Measurements from ENCODE around the gene TTC19.

- TF ChIP-seq, protein P1, sequence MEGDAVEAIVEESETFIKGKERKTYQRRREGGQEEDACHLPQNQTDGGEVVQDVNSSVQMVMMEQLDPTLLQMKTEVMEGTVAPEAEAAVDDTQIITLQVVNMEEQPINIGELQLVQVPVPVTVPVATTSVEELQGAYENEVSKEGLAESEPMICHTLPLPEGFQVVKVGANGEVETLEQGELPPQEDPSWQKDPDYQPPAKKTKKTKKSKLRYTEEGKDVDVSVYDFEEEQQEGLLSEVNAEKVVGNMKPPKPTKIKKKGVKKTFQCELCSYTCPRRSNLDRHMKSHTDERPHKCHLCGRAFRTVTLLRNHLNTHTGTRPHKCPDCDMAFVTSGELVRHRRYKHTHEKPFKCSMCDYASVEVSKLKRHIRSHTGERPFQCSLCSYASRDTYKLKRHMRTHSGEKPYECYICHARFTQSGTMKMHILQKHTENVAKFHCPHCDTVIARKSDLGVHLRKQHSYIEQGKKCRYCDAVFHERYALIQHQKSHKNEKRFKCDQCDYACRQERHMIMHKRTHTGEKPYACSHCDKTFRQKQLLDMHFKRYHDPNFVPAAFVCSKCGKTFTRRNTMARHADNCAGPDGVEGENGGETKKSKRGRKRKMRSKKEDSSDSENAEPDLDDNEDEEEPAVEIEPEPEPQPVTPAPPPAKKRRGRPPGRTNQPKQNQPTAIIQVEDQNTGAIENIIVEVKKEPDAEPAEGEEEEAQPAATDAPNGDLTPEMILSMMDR (IDR thresholded peaks at IDR 0.05) = no peak
- TF ChIP-seq POLR2A (IDR thresholded peaks at IDR 0.05) = no peak
Measured at GRCh38 chr17:16036261-16036660, 36.6 kb downstream of the TTC19 start.
